ENCODE measurements around the gene MSANTD3. TPM values are rescaled to one million over a fixed set of nuclear protein-coding genes. Genes with fewer than 3 reads are reported as not detected.

Gene MSANTD3
- total and polyA plus RNA-seq, 2 of the 13 experiments (the other 11 are each of a cell fraction or from before 2014, with no cell fraction given), result 10.1 to 19.2 TPM

DNA sequence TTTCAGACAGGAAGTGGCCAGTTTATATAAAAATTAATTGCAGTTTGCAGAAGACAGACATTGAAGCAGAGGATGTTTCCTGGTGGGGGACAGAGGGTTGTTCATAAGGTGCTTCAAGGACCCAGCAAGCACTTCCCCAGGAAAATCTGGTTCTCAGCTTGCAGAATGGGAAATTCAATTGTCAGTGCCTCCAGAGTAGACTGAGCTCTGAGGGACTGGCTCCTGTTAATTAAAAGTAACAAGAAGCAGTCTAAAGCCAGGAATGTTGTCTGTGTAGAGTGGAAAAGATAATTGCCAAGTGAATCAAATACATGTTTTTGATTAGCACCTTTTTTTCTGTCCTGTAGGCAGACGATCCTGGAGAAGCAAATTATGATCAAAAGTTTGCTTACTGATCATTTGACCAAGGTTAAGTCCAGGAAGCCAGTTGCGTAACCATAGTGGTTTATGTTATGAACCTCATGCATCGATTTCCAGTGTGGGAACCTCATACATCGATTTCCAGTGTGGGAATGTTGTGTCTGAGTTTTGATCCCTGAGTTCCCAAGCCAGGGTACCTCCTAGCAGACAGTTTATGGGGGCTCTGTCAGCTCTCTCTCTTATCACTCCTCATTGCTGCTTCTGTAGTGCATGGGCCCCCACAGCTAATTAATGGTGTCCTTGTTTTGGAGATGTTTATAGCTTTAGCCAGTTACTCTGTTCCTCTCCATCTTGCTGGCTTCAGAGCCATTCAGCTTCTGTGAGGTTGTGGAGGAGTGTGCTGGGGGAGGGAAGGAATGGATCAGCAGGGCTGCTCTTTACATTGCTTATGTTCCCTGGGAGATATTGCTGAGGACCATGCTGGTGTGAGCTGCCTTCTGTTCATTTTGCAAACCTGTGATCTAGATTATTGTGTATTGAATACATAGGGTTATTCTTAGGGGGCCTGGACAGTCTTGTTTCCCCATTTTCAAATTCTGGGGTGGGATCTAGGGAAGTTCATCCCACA is 17.1 kb downstream of the MSANTD3 start (continued):
- 0 out of 2 replicates have a peak, but pooled peaks have one; percentile 28 for TF ChIP-seq SIX1 (CRISPR knock-in tag; IDR thresholded peaks at IDR 0.05; ENCODE audit: borderline replicate concordance)
- no peak for TF ChIP-seq SIX4 (CRISPR knock-in tag; IDR thresholded peaks at IDR 0.05)
- no peak for TF ChIP-seq ELF4 (CRISPR knock-in tag; IDR thresholded peaks at IDR 0.05; ENCODE audit: borderline replicate concordance)
- TF ChIP-seq MIXL1 (CRISPR knock-in tag; IDR thresholded peaks at IDR 0.05), result peak; percentile 83; the same call in 1 of the 2 replicates
- peak; percentile 98 for TF ChIP-seq KAT2B (IDR thresholded peaks at IDR 0.05; ENCODE audit: borderline replicate concordance, low read depth, low read length)
- no peak for TF ChIP-seq ZFP36 (IDR thresholded peaks at IDR 0.05; ENCODE audit: borderline replicate concordance, low read depth, low read length, partially characterized antibody)
- TF ChIP-seq, protein P1, sequence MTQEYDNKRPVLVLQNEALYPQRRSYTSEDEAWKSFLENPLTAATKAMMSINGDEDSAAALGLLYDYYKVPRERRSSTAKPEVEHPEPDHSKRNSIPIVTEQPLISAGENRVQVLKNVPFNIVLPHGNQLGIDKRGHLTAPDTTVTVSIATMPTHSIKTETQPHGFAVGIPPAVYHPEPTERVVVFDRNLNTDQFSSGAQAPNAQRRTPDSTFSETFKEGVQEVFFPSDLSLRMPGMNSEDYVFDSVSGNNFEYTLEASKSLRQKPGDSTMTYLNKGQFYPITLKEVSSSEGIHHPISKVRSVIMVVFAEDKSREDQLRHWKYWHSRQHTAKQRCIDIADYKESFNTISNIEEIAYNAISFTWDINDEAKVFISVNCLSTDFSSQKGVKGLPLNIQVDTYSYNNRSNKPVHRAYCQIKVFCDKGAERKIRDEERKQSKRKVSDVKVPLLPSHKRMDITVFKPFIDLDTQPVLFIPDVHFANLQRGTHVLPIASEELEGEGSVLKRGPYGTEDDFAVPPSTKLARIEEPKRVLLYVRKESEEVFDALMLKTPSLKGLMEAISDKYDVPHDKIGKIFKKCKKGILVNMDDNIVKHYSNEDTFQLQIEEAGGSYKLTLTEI (CRISPR knock-in tag; conservative IDR thresholded peaks at IDR 0.05), result no peak
- TF ChIP-seq DNMT3B (CRISPR knock-in tag; conservative IDR thresholded peaks at IDR 0.05), result no peak
- TF ChIP-seq MAF1 (CRISPR knock-in tag; IDR thresholded peaks at IDR 0.05; ENCODE audit: borderline replicate concordance), result no peak
- TF ChIP-seq HMG20A (CRISPR knock-in tag; IDR thresholded peaks at IDR 0.05; ENCODE audit: borderline replicate concordance), result peak; percentile 36; the same call in 1 of the 2 replicates
- TF ChIP-seq TGIF2 (CRISPR knock-in tag; IDR thresholded peaks at IDR 0.05), result no peak
- TF ChIP-seq NCOA2 (CRISPR knock-in tag; IDR thresholded peaks at IDR 0.05), result peak; percentile 27; the same call in 1 of the 2 replicates
- TF ChIP-seq MAZ (IDR thresholded peaks at IDR 0.05; ENCODE audit: borderline replicate concordance, low read depth, low read length), result no peak
- 0 out of 2 replicates have a peak, but pooled peaks have one; percentile 30 for TF ChIP-seq MAZ (CRISPR knock-in tag; IDR thresholded peaks at IDR 0.05; ENCODE audit: low read depth)
- no peak for TF ChIP-seq ZMYM2 (CRISPR knock-in tag; IDR thresholded peaks at IDR 0.05)
- no peak for TF ChIP-seq ZNF709 (CRISPR knock-in tag; IDR thresholded peaks at IDR 0.05)
- peak; percentile 81 for TF ChIP-seq POGZ (CRISPR knock-in tag; IDR thresholded peaks at IDR 0.05)
- peak; percentile 49; the same call in 1 of the 2 replicates for TF ChIP-seq HOXA3 (CRISPR knock-in tag; IDR thresholded peaks at IDR 0.05)
- TF ChIP-seq TRIM24 (CRISPR knock-in tag; IDR thresholded peaks at IDR 0.05), result 0 out of 2 replicates have a peak, but pooled peaks have one; percentile 17
- no peak for TF ChIP-seq ZFP1 (CRISPR knock-in tag; IDR thresholded peaks at IDR 0.05)
- TF ChIP-seq PHF20 (CRISPR knock-in tag; IDR thresholded peaks at IDR 0.05), result no peak
- no peak for TF ChIP-seq ZNF549 (CRISPR knock-in tag; IDR thresholded peaks at IDR 0.05)
- TF ChIP-seq ZNF354B (CRISPR knock-in tag; IDR thresholded peaks at IDR 0.05), result no peak
- no peak for TF ChIP-seq SRSF1 (optimal IDR thresholded peaks at IDR 0.05; ENCODE audit: low read depth, low read length)
- peak; percentile 84 for TF ChIP-seq HNF4A (CRISPR knock-in tag; IDR thresholded peaks at IDR 0.05)
- no peak for TF ChIP-seq ZEB1 (IDR thresholded peaks at IDR 0.05; ENCODE audit: insufficient replicate concordance, low read depth)
- TF ChIP-seq DPF2 (CRISPR knock-in tag; IDR thresholded peaks at IDR 0.05; ENCODE audit: borderline replicate concordance, low read depth), result peak; percentile 42; the same call in 1 of the 2 replicates
- TF ChIP-seq, protein P2, sequence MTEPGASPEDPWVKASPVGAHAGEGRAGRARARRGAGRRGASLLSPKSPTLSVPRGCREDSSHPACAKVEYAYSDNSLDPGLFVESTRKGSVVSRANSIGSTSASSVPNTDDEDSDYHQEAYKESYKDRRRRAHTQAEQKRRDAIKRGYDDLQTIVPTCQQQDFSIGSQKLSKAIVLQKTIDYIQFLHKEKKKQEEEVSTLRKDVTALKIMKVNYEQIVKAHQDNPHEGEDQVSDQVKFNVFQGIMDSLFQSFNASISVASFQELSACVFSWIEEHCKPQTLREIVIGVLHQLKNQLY (CRISPR knock-in tag; IDR thresholded peaks at IDR 0.05), result 0 out of 2 replicates have a peak, but pooled peaks have one; percentile 33
- peak; percentile 93 for TF ChIP-seq CEBPG (CRISPR knock-in tag; IDR thresholded peaks at IDR 0.05)
- no peak for TF ChIP-seq MYNN (CRISPR knock-in tag; IDR thresholded peaks at IDR 0.05; ENCODE audit: low read depth)
- no peak for TF ChIP-seq KMT2B (CRISPR knock-in tag; IDR thresholded peaks at IDR 0.05)
- TF ChIP-seq GATAD2A (CRISPR knock-in tag; IDR thresholded peaks at IDR 0.05), result peak; percentile 93
